GM21723 (cell line): ENCODE measurements around the gene NPM1.

Source experiments
- ATAC-seq: cut with Tn5 transposase; IDR thresholded peaks from one replicate; pipeline ENCODE4 v1.9.1; 2021; ENCODE audit warnings: mild to moderate bottlenecking, moderate library complexity; ENCODE audit not compliant: unreplicated experiment

NPM1 gene

GRCh38 chr5:171426680-171427079 is 39.0 kb downstream of the NPM1 start:
- no peak for ATAC-seq

GRCh38 chr5:171427318-171428167 is 39.9 kb downstream of the NPM1 start:
- ATAC-seq, result no peak

- ATAC-seq, result no peak
These were observed 40.6 kb downstream of the NPM1 start for GRCh38 chr5:171428168-171428696.

- no peak for ATAC-seq
These were observed 41.3 kb downstream of the NPM1 start for GRCh38 chr5:171428809-171429542.

- no peak for ATAC-seq
These were observed 41.9 kb downstream of the NPM1 start for GRCh38 chr5:171429543-171429910.

- ATAC-seq, result no peak
These were observed 43.7 kb downstream of the NPM1 start for GRCh38 chr5:171431251-171431777.

GRCh38 chr5:171432076-171432475 is 44.4 kb downstream of the NPM1 start:
- ATAC-seq, result no peak

- no peak for ATAC-seq
These were observed 45.1 kb downstream of the NPM1 start for GRCh38 chr5:171432583-171433351.

GRCh38 chr5:171433352-171433698 is 45.7 kb downstream of the NPM1 start:
- ATAC-seq, result no peak

GRCh38 chr5:171433982-171434676 is 46.5 kb downstream of the NPM1 start:
- no peak for ATAC-seq

GRCh38 chr5:171434874-171435273 is 47.2 kb downstream of the NPM1 start:
- no peak for ATAC-seq

GRCh38 chr5:171435908-171436307 is 48.3 kb downstream of the NPM1 start:
- no peak for ATAC-seq

- no peak for ATAC-seq
These were observed 49.2 kb downstream of the NPM1 start for GRCh38 chr5:171436804-171437285.

GRCh38 chr5:171437286-171437821 is 49.7 kb downstream of the NPM1 start:
- no peak for ATAC-seq

- no peak for ATAC-seq
These were observed 51.1 kb downstream of the NPM1 start for GRCh38 chr5:171438738-171439137.

GRCh38 chr5:171441246-171441791 is 53.7 kb downstream of the NPM1 start:
- ATAC-seq, result no peak

GRCh38 chr5:171442287-171443042 is 54.8 kb downstream of the NPM1 start:
- ATAC-seq, result no peak

- ATAC-seq, result no peak
These were observed 56.9 kb downstream of the NPM1 start for GRCh38 chr5:171444582-171444981.
